Esophagus muscularis mucosa (tissue), 3 donors: ENCODE measurements around the gene GALK1.

Source experiments
- CTCF ChIP-seq, 3 experiments: fragments of 200-600 bp in 2 of 3; fragments of 450-650 bp in 1 of 3; sonication (generic) in 2 of 3; IDR thresholded peaks; one replicate each; pipeline ENCODE4 v1.5.1; 2017 to 2019; ENCODE audit warnings: antibody characterized with exemption in 3 of 3, mild to moderate bottlenecking in 2 of 3, moderate library complexity in 1 of 3
- POLR2A ChIP-seq: fragments of 450-650 bp; IDR thresholded peaks from one replicate; pipeline ENCODE4 v1.6.1; 2017; ENCODE audit warnings: antibody characterized with exemption, moderate library complexity, mild to moderate bottlenecking, low read depth

DNA sequence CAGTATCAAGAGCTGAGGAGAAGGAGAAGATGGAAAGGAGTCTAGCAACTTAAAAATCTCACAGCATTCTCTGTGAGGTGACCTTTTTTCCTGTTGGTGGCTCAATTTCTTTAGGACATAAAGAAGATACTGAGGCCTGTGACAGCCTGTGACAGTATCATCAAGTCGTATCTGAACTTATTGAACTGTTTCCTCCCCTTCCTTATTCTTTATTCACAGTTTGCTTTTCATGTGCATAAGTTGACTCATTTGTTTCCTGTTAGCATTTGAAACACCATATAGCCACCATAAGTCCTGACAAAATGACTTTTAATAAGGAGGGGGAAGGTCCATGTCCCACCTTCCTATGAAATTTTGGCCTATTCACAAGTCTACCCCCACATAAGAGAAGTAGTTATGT lies 28.5 kb upstream of the GALK1 start:
- TF ChIP-seq CTCF (IDR thresholded peaks at IDR 0.05) = no peak
- no peak for TF ChIP-seq POLR2A
